ENCODE data around the gene DHDH. TPM values are rescaled to one million over a fixed set of nuclear protein-coding genes. Genes with fewer than 3 reads are reported as not detected.

Gene DHDH
- total RNA-seq, 2 donors from 2014 or later: 0.44 to 2.3 TPM

DNA sequence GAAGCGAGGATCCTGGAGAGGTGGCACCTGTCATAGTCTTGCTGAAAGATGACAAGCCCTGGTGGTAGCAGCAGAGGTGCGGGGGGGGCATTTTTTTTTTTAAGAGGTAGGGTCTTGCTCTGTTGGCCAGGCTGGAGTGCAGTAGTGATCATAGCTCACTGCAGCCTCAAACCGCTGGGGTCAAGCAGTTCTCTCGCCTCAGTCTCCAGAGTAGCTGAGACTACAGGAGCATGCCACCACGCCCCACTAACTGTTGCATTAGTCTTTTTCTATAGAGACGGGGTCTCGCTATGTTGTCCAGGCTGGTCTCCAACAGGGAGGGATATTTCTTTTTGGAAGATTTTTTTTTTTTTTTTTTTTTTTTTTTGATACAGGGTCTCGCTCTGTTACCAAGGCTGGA, 24.5 kb downstream of the DHDH start:
- Mint-ChIP-seq H3K27me3 (ENCODE audit: insufficient read depth) (no peaks in the 10 kb centered on the region), H3K36me3 (ENCODE audit: low read depth) (peaks cover 44% of the 10 kb centered on the region), H3K4me3 (no peak overlapping the region), H3K27ac (no peak overlapping the region), H3K4me1 (peaks cover 19% of the 10 kb centered on the region), H3K9me3 (no peaks in the 10 kb centered on the region)
- Histone ChIP-seq H3K36me3 (ENCODE audit: control insufficient read depth, insufficient read depth, low read length) (peaks cover 37% of the 10 kb centered on the region), H3K9ac (ENCODE audit: extremely low read depth, low read length, poor library complexity, severe bottlenecking) (no peak overlapping the region), H3K4me3 (ENCODE audit: low read length) (no peak overlapping the region), H3K4me1 (ENCODE audit: control insufficient read depth, insufficient read depth, low read length) (no peaks in the 10 kb centered on the region), H3K27ac (ENCODE audit: low read depth, low read length) (no peak overlapping the region), H3K27me3 (ENCODE audit: control insufficient read depth, insufficient read depth, low read length, poor library complexity, severe bottlenecking) (no peaks in the 10 kb centered on the region), H3K9me3 (ENCODE audit: control insufficient read depth, low read length) (no peaks in the 10 kb centered on the region)
- 97% methylated on average over 6 to 8 of the region's 8 CpGs for WGBS, 2 experiments (ENCODE audit: insufficient coverage in 1 of 2, insufficient read length in 1 of 2)
- TF ChIP-seq, protein P1, sequence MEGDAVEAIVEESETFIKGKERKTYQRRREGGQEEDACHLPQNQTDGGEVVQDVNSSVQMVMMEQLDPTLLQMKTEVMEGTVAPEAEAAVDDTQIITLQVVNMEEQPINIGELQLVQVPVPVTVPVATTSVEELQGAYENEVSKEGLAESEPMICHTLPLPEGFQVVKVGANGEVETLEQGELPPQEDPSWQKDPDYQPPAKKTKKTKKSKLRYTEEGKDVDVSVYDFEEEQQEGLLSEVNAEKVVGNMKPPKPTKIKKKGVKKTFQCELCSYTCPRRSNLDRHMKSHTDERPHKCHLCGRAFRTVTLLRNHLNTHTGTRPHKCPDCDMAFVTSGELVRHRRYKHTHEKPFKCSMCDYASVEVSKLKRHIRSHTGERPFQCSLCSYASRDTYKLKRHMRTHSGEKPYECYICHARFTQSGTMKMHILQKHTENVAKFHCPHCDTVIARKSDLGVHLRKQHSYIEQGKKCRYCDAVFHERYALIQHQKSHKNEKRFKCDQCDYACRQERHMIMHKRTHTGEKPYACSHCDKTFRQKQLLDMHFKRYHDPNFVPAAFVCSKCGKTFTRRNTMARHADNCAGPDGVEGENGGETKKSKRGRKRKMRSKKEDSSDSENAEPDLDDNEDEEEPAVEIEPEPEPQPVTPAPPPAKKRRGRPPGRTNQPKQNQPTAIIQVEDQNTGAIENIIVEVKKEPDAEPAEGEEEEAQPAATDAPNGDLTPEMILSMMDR (conservative IDR thresholded peaks at IDR 0.05): no peak
- DNase-seq: no peak

DNA sequence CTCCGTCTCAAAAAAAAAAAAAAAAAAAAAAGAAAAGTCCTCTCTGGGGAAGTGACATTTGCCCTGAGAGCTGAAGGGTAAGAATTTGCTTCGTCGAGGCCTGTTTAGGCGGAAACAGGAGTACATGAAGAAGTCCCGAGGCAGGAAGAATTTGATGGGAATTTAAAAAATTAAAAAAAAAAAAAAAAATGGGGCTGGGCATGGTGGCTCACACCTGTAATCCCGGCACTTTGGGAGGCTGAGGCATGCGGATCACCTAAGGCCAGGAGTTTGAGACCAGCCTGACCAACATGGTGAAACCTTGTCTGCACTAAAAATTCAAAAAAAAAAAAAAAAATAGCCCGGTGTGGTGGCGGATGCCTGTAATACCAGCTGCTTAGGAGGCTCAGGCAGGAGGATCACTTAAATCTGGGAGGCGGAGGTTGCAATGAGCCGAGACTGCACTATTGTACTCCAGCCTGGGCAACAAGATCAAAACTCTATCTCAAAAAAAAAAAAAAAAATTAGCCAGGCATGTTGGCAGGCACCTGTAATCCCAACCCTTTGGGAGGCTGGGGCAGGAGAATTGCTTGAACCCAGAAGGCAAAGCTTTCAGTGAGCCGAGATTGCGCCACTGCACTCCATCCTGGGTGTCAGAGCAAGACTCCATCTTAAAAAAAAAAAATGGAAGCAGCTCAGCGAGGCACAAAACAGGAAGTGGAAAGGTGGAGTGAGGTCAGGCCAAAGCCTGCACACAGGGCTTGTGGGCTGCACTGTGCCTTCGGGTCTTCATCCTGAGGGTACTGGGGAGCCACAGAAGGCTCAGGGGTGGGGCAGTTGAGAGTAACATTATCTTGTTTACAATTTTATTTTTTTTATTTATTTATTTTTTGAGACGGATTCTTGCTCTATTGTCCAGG, 26.1 kb downstream of the DHDH start:
- Mint-ChIP-seq H3K36me3 (ENCODE audit: low read depth) (peaks cover 44% of the 10 kb centered on the region), H3K9me3 (no peaks in the 10 kb centered on the region), H3K4me3 (no peak overlapping the region), H3K27ac (no peak overlapping the region), H3K4me1 (peaks cover 28% of the 10 kb centered on the region), H3K27me3 (ENCODE audit: insufficient read depth) (no peaks in the 10 kb centered on the region)
- WGBS, 2 experiments (ENCODE audit: insufficient coverage in 1 of 2, insufficient read length in 1 of 2): 90 to 93% methylated on average over 3 to 16 of the region's 16 CpGs
- H3K27ac ChIP-seq (ENCODE audit: low read depth, low read length): no peak overlapping the region
- H3K9ac ChIP-seq (ENCODE audit: extremely low read depth, low read length, poor library complexity, severe bottlenecking): no peak overlapping the region
- H3K36me3 ChIP-seq (ENCODE audit: control insufficient read depth, insufficient read depth, low read length): peaks cover 37% of the 10 kb centered on the region
- peaks cover 14% of the 10 kb centered on the region for H3K4me1 ChIP-seq (ENCODE audit: control insufficient read depth, insufficient read depth, low read length)
- no peak for DNase-seq
- no peaks in the 10 kb centered on the region for H3K27me3 ChIP-seq (ENCODE audit: control insufficient read depth, insufficient read depth, low read length, poor library complexity, severe bottlenecking)
- TF ChIP-seq, protein P1 (conservative IDR thresholded peaks at IDR 0.05): no peak
- no peaks in the 10 kb centered on the region for H3K9me3 ChIP-seq (ENCODE audit: control insufficient read depth, low read length)
- H3K4me3 ChIP-seq (ENCODE audit: low read length): no peak overlapping the region

DNA sequence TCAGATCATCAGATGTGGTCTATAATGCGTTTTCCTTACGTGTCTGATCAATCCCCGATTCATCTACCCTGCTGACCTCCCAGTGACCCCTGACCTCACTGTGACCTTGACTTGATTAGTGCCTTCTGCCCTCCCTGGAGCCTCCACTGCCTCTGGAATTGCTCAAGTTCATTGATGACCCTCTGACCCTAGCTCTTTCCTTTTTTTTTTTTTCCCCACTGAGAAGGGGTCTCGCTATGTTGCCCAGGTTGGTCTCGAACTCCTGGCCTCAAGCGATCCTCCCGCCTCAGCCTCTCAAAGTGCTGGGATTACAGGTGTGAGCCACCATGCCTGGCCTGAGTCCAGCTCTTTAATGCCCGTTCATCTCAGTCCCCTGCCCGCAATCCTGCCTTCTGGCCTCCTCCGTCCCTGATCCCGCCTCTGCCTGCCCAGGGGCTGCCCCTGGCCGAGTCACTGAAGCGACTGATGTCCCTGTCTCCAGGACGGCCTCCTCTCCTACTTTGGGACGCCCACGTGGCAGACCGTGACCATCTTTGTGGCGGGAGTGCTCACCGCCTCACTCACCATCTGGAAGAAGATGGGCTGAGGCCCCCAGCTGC, 27.7 kb downstream of the DHDH start:
- no peak for DNase-seq
- Histone ChIP-seq H3K36me3 (ENCODE audit: control insufficient read depth, insufficient read depth, low read length) (peaks cover 36% of the 10 kb centered on the region), H3K4me1 (ENCODE audit: control insufficient read depth, insufficient read depth, low read length) (peaks cover 14% of the 10 kb centered on the region), H3K9me3 (ENCODE audit: control insufficient read depth, low read length) (no peaks in the 10 kb centered on the region), H3K27ac (ENCODE audit: low read depth, low read length) (no peak overlapping the region), H3K4me3 (ENCODE audit: low read length) (no peak overlapping the region), H3K9ac (ENCODE audit: extremely low read depth, low read length, poor library complexity, severe bottlenecking) (no peak overlapping the region), H3K27me3 (ENCODE audit: control insufficient read depth, insufficient read depth, low read length, poor library complexity, severe bottlenecking) (no peaks in the 10 kb centered on the region)
- 92 to 95% methylated on average over 15 to 19 of the region's 19 CpGs for WGBS, 2 experiments (ENCODE audit: insufficient coverage in 1 of 2, insufficient read length in 1 of 2)
- H3K4me1 Mint-ChIP-seq: peaks cover 21% of the 10 kb centered on the region
- H3K27me3 Mint-ChIP-seq (ENCODE audit: insufficient read depth): peaks cover 2% of the 10 kb centered on the region
- no peaks in the 10 kb centered on the region for H3K9me3 Mint-ChIP-seq
- H3K27ac Mint-ChIP-seq: no peak overlapping the region
- no peak overlapping the region for H3K4me3 Mint-ChIP-seq
- TF ChIP-seq, protein P1 (conservative IDR thresholded peaks at IDR 0.05): no peak
- H3K36me3 Mint-ChIP-seq (ENCODE audit: low read depth): peaks cover 46% of the 10 kb centered on the region

All from endodermal cell (in vitro differentiated cells).